Muscle of leg (tissue), 11 donors: ENCODE measurements around the gene UGT8. TPM values are rescaled to one million over a fixed set of nuclear protein-coding genes. Genes with fewer than 3 reads are reported as not detected.
"Not testable (repeated sequence)": the region's sequence is repeated elsewhere in the genome, so short reads cannot be mapped to it uniquely, and the experiment has no call there.

Experiments
- DNase-seq: peaks from one replicate; pipeline ENCODE4 v3.0.0; 2013
- H3K27ac ChIP-seq: one replicate; pipeline ENCODE4 v1.5.1; 2013; ENCODE audit warnings: mild to moderate bottlenecking, low read length, control low read depth
- H3K27me3 ChIP-seq: one replicate; pipeline ENCODE4 v1.6.1; 2013; ENCODE audit warnings: low read length; ENCODE audit not compliant: control insufficient read depth, insufficient read depth
- H3K36me3 ChIP-seq: one replicate; pipeline ENCODE4 v1.6.1; 2013; ENCODE audit warnings: low read length; ENCODE audit not compliant: control insufficient read depth, insufficient read depth
- H3K4me1 ChIP-seq: one replicate; pipeline ENCODE4 v1.6.1; 2013; ENCODE audit warnings: low read length; ENCODE audit not compliant: control insufficient read depth, insufficient read depth
- H3K4me3 ChIP-seq: one replicate; pipeline ENCODE4 v1.5.1; 2013; ENCODE audit warnings: low read length, control low read depth
- H3K9me3 ChIP-seq: replicated peaks from 2 replicates; pipeline ENCODE4 v1.6.1; 2013; ENCODE audit warnings: low read depth, low read length; ENCODE audit not compliant: control insufficient read depth
- WGBS: methylation state at CpG from one replicate; pipeline ENCODE4 v1.1.5; 2013; ENCODE audit warnings: missing lambda C conversion rate; ENCODE audit not compliant: insufficient coverage; 5-methylcytosine and 5-hydroxymethylcytosine counted together
- polyA plus RNA-seq, 8 donors: library from polyadenylated mRNA; unstranded; fragments of 120-200 nt; gene quantifications; one replicate each; pipeline versions ENCODE4 v1.2.1 to v1.2.3, GENCODE V29; 2013; ENCODE audit warnings: inconsistent platforms in 1 of 8, low replicate concordance in 1 of 8; ENCODE audit not compliant: insufficient read length in 8 of 8, insufficient read depth in 1 of 8
- total RNA-seq: library from RNA; stranded (reverse); fragments of 120-200 nt; gene quantifications from one replicate; pipeline ENCODE4 v1.2.4, GENCODE V29; 2013

UGT8 gene
- total and polyA plus RNA-seq, 9 donors, result 0.13 to 2.7 (median 0.60) TPM

DNA sequence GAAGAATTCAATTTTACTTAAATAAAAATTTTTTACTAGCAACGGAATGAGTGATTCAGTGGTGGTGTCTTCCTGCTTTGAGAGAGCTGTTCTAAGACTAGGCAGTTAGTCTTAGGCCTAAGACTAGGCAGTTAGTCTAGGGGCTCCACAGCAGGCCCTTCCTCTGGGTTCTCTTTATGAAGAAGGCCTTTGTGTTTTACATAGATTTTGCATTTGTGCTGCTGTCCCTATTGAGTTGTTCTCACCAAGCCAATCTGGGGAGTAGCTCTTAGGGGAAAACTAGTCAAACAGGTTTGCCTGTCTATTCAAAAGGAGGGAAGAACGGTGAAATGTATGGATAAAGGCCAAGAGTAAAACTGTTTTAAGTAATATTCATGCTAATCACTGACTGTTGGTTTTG is 7.6 kb downstream of the UGT8 start:
- no peaks in the 10 kb centered on the region for H3K36me3 ChIP-seq
- H3K4me3 ChIP-seq, result no peak overlapping the region
- DNase-seq, result no peak
- no peaks in the 10 kb centered on the region for H3K9me3 ChIP-seq
- no peak overlapping the region for H3K27ac ChIP-seq
- WGBS, result 73% methylated on average over 2 of the region's 2 CpGs
- no peaks in the 10 kb centered on the region for H3K27me3 ChIP-seq
- H3K4me1 ChIP-seq, result no peaks in the 10 kb centered on the region

DNA sequence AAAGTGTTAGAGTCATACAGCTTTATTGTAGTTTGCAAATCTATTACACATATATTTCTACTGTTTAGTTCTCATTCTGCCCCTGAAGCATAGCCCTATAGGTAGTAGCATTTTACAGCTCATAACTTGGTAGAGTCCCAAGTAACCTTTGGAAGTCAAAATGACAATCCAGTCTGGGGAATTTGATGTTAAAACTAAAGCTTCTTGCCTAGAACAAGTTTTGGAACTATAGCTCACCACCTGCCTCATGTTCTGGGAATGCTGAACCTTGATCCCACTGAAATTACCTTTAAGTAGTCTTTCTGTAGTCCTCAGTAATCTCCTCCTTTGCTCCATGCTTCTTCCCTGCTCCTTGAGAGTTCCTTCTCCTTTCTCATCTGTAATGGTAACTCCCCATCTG is 8.4 kb downstream of the UGT8 start:
- Histone ChIP-seq H3K4me1 (no peaks in the 10 kb centered on the region), H3K4me3 (no peak overlapping the region)

DNA sequence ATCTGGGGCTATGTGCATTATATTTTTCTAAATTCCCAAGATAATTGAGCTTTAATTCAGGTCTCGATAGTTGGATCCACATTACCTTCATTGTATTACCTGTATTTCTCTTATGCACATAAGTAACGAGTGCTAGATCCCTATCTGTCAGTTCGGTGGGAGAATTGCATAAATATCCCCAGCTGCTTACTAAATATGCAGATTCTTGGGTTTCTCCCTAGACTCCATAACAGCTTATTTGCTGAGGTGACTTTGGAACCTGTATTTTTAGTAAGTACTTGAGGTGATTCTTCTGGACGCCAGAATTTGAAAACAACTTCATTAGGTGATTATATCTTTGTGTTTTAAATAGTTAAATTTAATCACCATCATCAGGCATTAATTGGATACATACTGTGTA is 15.0 kb downstream of the UGT8 start:
- WGBS, result 100% methylated on average over 1 of the region's 4 CpGs
- Histone ChIP-seq H3K4me3 (no peak overlapping the region), H3K36me3 (no peaks in the 10 kb centered on the region), H3K27ac (no peak overlapping the region), H3K4me1 (no peaks in the 10 kb centered on the region), H3K9me3 (no peaks in the 10 kb centered on the region), H3K27me3 (no peaks in the 10 kb centered on the region)
- no peak for DNase-seq

More for the DNA sequence above, 8.4 kb downstream of the UGT8 start:
- DNase-seq, result no peak
- no peaks in the 10 kb centered on the region for H3K36me3 ChIP-seq
- H3K9me3 ChIP-seq, result no peaks in the 10 kb centered on the region
- no peaks in the 10 kb centered on the region for H3K27me3 ChIP-seq
- no peak overlapping the region for H3K27ac ChIP-seq

- 33% methylated on average over 1 of the region's 3 CpGs for WGBS
- Histone ChIP-seq H3K27me3 (no peaks in the 10 kb centered on the region), H3K36me3 (no peaks in the 10 kb centered on the region), H3K9me3 (no peaks in the 10 kb centered on the region), H3K27ac (no peak overlapping the region), H3K4me1 (no peaks in the 10 kb centered on the region), H3K4me3 (no peak overlapping the region)
- no peak for DNase-seq
Observed at GRCh38 chr4:114615435-114615834, 16.8 kb downstream of the UGT8 start.

GRCh38 chr4:114616036-114616435 is 17.4 kb downstream of the UGT8 start:
- H3K27me3 ChIP-seq, H3K9me3 ChIP-seq, H3K36me3 ChIP-seq, DNase-seq, H3K4me1 ChIP-seq, H3K27ac ChIP-seq, H3K4me3 ChIP-seq: not testable (repeated sequence)
- WGBS, result 84% methylated on average over 4 of the region's 12 CpGs

DNA sequence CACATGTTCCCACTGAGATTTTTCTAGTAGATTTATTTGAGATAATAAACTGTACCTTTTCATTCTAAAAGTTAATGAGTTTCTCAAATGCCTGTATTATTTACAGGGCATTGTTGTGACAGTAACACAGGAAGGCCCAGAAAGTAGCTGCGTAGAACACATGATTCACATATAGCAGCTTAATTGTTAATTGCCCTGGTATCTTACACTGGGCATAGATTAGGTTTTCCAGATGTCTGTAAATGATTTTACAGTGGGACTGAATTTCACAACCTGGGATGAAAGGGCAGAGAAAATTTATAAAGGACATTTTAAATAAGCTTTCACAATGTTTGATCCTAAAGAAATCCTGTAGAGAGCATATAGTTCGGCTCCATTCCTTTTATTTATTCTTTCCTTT is 27.6 kb downstream of the UGT8 start:
- H3K9me3 ChIP-seq, result no peaks in the 10 kb centered on the region
- no CpG with 5 or more reads among the region's 2 CpGs for WGBS
- no peak for DNase-seq
- H3K4me1 ChIP-seq, result no peaks in the 10 kb centered on the region
- no peak overlapping the region for H3K27ac ChIP-seq
- no peak overlapping the region for H3K4me3 ChIP-seq
- no peaks in the 10 kb centered on the region for H3K27me3 ChIP-seq
- no peaks in the 10 kb centered on the region for H3K36me3 ChIP-seq

- no peaks in the 10 kb centered on the region for H3K36me3 ChIP-seq
- H3K9me3 ChIP-seq, result no peaks in the 10 kb centered on the region
- no peak for DNase-seq
- no peaks in the 10 kb centered on the region for H3K4me1 ChIP-seq
- no peak overlapping the region for H3K27ac ChIP-seq
- H3K27me3 ChIP-seq, result no peaks in the 10 kb centered on the region
- no peak overlapping the region for H3K4me3 ChIP-seq
- 100% methylated on average over 2 of the region's 5 CpGs for WGBS
Observed at GRCh38 chr4:114636192-114636935, 37.8 kb downstream of the UGT8 start.

GRCh38 chr4:114642173-114642780 is 43.7 kb downstream of the UGT8 start:
- no peak overlapping the region for H3K4me3 ChIP-seq
- WGBS, result no CpG with 5 or more reads among the region's 4 CpGs
- H3K27me3 ChIP-seq, result no peaks in the 10 kb centered on the region

DNA sequence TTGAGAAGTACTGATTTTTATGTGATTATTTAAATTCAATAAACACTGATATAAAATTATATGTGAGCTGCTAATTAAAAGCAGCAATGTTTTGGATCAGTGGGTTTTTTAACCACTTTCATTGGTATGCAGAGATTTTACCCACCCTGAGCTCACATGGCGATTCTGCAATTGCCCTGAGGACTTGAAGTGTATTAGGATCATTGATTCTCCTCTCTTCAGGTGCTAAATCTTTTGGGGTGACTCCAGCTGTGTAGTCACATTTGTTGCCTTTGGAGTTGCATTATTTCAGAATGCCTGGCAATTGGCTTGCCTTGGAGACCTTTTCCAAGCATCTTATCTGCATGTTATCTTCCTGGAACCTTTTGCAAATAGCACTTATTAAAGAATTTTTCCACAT is 51.3 kb downstream of the UGT8 start:
- no CpG with 5 or more reads among the region's 1 CpG for WGBS
- H3K4me1 ChIP-seq, result no peaks in the 10 kb centered on the region
- no peak overlapping the region for H3K4me3 ChIP-seq
- no peaks in the 10 kb centered on the region for H3K9me3 ChIP-seq
- H3K36me3 ChIP-seq, result no peaks in the 10 kb centered on the region
- no peak overlapping the region for H3K27ac ChIP-seq
- no peak for DNase-seq
- no peaks in the 10 kb centered on the region for H3K27me3 ChIP-seq

More at GRCh38 chr4:114642173-114642780, 43.7 kb downstream of the UGT8 start:
- no peaks in the 10 kb centered on the region for H3K36me3 ChIP-seq
- H3K27ac ChIP-seq, result no peak overlapping the region
- DNase-seq, result no peak
- H3K9me3 ChIP-seq, result no peaks in the 10 kb centered on the region
- H3K4me1 ChIP-seq, result no peaks in the 10 kb centered on the region

DNA sequence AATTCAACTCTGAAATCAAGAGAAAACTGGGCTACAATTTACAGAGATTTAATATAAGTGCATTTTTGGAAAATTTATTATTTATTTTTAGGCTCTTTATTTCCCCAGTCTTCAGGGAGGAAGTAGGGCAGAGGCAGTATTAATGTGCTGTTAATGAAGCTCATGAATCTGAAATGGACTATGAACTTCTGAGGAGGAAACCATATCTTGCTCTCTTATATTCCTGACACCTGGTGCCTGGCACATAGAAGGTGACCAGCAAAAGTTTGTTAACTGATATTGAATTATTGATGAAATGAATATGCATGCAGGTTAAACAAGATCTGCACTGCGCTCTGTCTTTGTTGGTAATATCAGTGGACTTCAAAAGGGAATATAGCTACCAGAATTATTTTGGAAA is 55.1 kb downstream of the UGT8 start:
- H3K27ac ChIP-seq, result no peak overlapping the region
- H3K9me3 ChIP-seq, result no peaks in the 10 kb centered on the region
- no peaks in the 10 kb centered on the region for H3K36me3 ChIP-seq
- H3K4me3 ChIP-seq, result no peak overlapping the region
- no peaks in the 10 kb centered on the region for H3K4me1 ChIP-seq
- no peaks in the 10 kb centered on the region for H3K27me3 ChIP-seq
- 100% methylated on average over 1 of the region's 1 CpG for WGBS
- no peak for DNase-seq
